Embryonic facial prominence (tissue), 1 donor: ENCODE results near the gene HGD.
"Not testable (repeated sequence)": the region's sequence is repeated elsewhere in the genome, so short reads cannot be mapped to it uniquely, and the experiment has no call there.

ENCODE experiments used
- DNase-seq: peaks from one replicate; pipeline ENCODE4 v3.0.0-alpha.2; 2016; ENCODE audit errors: extremely low spot score

Gene HGD

DNA sequence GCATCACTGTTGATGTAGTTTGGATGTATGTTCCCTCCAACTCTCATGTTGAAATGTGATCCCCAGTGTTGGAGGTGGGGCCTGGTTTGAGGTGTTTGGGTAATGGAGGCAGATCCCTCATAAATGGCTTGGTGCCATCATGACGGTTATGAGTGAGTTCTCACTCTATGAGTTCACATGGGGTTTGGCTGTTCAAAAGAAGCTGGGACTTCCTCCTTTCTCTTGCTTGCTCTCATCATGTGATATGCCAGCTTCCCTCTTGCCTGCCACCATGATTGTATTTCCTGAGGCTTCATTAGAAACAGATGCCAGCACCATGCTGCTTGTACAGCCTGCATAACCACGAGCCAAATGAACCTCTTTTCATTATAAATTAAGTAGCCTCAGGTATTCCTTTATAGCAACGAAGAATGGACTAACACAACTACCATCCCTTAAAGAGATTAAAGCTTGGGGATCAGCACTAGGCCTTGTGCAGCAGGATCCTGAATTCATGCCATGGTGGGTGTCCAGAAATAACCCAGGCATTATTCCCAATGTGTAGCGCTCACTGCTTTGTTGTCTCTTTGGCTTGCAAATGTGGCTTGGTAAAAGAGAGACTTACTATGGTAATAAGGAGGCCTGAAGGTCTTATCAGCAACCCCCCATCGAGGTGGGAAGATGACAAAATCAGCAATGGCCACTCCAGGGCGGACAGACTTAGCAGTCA, 44.0 kb downstream of the HGD start:
- no peak for DNase-seq

DNA sequence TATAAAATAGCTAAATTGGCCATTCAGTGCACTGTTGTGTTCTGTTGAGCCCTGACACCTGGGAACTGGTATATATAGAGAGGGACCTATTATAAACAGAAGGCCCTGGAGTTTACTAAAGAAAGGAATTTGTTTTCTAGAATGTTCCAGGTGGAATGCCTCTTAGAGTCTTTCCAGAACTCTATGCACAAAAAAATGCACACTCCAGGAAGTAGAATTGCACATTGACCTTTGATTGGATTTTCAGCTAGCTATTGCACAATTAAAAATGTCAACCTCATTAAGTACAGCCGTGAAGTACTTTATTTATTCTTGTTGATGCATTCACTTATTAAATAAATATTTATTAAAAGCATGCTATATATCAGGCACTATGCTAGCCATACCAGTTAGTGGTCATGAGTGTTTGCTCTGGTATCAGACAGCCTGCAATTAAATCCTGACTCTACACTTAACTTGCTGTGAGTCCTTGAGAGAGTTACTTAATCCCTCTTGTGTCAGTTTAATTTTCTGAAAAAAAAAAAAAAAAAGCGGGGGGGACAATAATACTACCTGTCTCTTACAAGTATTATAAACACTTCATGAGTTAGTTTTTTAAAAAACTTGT, 45.1 kb downstream of the HGD start:
- no peak for DNase-seq

DNA sequence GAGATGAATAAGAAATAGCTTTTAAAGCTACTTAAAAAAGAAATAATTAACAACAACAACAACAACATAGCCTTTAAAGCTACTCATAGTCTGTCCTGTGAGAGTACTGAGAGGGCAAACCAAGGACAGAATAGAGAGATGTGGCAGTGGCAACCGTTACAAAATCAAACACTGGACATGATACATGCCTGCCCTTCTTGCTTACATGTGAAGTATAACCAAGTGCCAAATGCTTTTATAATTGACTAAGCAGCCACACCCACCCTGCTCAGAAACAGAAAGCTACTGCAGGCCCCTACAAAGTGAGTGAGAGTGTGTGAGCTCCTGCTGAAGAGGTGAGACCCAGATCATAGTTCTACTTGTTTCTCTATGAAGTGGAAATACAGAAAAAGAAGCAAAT, 47.5 kb downstream of the HGD start:
- DNase-seq: no peak

DNA sequence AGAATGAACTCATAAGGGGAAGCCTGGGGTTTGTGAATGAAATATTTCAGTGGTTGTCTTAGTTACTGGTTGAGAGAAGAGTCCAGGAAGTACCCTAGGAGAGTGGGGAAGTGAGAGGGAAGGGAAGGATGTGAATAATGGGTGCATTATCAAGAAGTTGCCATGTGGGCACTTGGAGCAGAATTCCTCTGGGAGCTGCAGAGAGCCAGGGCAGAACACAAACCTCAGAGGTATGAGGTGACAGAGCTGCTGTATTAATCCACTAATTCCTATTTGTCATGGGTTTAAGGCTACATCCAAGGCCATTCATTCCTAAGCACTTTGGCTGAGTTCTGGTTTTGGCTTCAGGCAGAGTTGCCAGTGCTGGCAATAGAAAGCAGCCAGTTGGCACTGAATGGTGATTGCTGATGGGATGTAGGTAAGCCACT, 56.9 kb downstream of the HGD start:
- DNase-seq: no peak

GRCh38 chr3:120623727-120624093, 58.3 kb downstream of the HGD start:
- DNase-seq: no peak

- no peak for DNase-seq
Measured at GRCh38 chr3:120622870-120623726, 58.9 kb downstream of the HGD start.

DNA sequence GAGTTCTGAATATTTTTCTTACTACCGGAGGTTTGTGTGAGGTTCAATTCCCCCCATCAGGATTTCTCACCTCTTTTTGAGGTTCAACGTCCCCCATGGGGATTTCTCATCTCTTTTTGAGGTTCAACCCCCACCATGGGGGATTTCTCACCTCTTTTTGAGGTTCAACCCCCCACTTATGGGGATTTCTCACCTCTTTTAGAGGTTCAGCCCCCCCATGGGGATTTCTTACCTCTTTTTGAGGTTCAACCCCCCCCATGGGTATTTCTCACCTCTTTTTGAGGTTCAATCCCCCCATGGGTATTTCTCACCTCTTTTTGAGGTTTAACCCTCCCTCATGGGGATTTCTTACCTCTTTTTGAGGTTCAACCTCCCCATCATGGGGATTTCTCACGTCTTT, 59.6 kb downstream of the HGD start:
- no peak for DNase-seq

DNA sequence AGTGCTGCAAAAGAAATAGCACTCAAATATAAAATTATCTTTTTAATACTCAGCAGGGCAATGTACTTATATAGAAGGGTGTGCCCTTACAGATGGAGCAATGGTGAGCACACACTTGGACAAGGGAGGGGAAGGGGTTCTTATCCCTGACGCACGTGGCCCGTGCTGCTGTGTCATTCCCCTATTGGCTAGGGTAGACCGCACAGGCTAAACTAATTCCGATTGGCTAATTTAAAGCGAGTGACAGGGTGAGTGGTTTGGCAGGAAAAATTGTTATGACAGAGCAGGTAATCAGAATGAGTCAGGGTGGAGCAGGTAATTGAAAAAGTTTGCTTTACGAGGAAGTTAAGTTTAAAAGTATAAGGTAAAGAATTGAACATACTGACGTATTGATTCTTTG, 65.3 kb downstream of the HGD start:
- DNase-seq: not testable (repeated sequence)

- no peak for DNase-seq
Measured at GRCh38 chr3:120615847-120616609, 66.0 kb downstream of the HGD start.

GRCh38 chr3:120614765-120615164, 67.3 kb downstream of the HGD start:
- no peak for DNase-seq

DNA sequence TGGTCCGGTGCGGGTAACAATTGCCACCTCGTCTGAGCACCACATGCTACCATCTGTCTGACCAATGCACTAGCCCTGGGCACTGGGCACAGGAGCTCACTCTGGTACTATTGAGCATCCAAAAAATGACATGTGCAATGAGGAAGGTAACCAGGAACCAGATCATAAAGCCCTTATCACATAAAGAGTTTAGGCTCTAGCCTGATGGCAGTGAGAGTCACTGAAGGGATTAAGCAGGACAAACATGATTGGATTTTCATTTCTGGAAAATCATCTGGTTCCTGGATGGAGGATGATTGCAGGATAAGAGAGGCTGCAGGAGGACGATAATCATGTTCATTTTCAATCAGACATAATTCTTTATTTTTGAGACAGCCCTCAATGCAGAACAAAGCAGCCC, 73.5 kb downstream of the HGD start:
- no peak for DNase-seq

DNA sequence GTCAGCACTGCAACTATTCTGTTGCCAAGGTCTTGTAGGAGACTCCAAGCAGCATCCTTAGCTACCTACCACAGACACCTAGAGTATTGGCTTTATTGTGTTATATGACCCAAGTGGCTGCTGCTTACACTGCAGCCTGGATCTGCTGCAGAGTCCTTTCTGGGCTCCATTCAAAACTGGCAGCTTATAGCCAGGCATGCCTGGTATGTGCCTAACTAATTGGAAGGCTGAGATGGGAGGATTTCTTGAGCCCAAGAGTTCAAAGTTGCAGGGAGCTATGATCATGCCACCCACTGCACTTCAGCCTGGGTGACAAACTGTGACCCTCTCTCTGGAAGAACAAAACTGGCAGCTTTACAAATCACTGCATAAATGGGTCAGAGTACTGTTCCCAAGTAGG, 77.3 kb downstream of the HGD start:
- no peak for DNase-seq

DNA sequence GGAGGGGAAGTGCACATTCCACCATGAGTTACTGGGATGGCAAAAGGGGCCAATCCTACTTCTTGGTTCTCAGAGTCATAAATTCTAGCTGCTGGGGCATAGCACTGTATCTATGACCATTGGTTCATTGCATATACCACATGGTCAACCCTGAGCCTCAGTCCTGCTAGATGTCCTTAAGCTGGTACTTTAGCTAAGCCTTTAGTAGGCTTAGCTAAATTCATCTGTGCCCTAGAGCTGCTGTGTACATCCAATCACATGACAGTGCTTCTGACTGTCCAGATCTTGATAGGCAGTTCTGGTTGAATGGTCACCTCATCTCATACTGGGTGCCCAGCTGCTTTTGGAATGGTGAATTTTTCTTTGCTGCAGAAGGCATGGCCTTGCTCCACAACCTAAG, 77.7 kb downstream of the HGD start:
- DNase-seq: no peak

GRCh38 chr3:120602682-120603081, 79.4 kb downstream of the HGD start:
- DNase-seq: no peak

- DNase-seq: no peak
Measured at GRCh38 chr3:120601554-120601953, 80.5 kb downstream of the HGD start.

- no peak for DNase-seq
Measured at GRCh38 chr3:120599211-120599610, 82.8 kb downstream of the HGD start.

- DNase-seq: no peak
Measured at GRCh38 chr3:120597445-120598049, 84.5 kb downstream of the HGD start.

- no peak for DNase-seq
Measured at GRCh38 chr3:120596853-120597223, 85.2 kb downstream of the HGD start.

GRCh38 chr3:120596116-120596852, 85.8 kb downstream of the HGD start, which contains the start of gene NDUFB4:
NDUFB4 (plus strand) TSS chr3:120596336; CDS start chr3:120596360, 24 bp downstream.
- peak; percentile 99 for DNase-seq

DNA sequence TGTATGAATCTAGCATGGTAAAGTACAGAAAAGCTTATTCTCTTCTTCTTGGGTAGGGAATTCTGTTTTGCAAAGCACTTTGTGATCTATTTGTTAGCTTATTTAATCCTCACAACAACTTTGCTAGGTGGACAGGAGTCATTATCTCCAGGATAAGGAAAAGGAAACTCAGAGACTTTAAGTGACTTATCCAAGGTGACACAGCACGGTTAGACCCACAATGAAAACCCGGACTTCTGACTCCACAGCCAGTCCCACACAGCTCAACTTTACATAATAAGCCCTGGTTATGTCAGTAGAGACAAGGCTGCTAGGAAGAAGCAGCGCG, 86.3 kb downstream of the HGD start:
- no peak for DNase-seq

- DNase-seq: no peak
Measured at GRCh38 chr3:120587332-120587975, 94.6 kb downstream of the HGD start.
